ENCODE results near the gene NSMCE1.

Gene NSMCE1

GRCh38 chr16:27226976-27227705 lies 41.4 kb downstream of the NSMCE1 start:
- Histone ChIP-seq H3K9me3 (ENCODE audit: insufficient read depth, low read length, severe bottlenecking) (no peaks in the 10 kb centered on the region), H2AFZ (ENCODE audit: low read depth, low read length) (no peak overlapping the region), H3K4me2 (ENCODE audit: insufficient read depth, low read length) (no peak overlapping the region), H3K9ac (ENCODE audit: low read depth, low read length) (no peak overlapping the region), H3K27ac (ENCODE audit: low read length) (peak overlapping the region; percentile 32), H3K4me1 (ENCODE audit: insufficient read depth, low read length) (peaks cover 4% of the 10 kb centered on the region), H3K27me3 (ENCODE audit: insufficient read depth, low read length, poor library complexity) (no peaks in the 10 kb centered on the region), H4K20me1 (ENCODE audit: insufficient read depth, low read length) (peaks cover 3% of the 10 kb centered on the region), H3K79me2 (ENCODE audit: insufficient read depth, low read length) (peaks cover 8% of the 10 kb centered on the region), H3K36me3 (ENCODE audit: insufficient read depth, low read length) (peaks cover 90% of the 10 kb centered on the region), H3K4me3 (ENCODE audit: low read depth in 1 of 2, low read length in 2 of 2) (no peak overlapping the region)
- DNase-seq (no peak), ATAC-seq (ENCODE audit: insufficient read depth, low read depth) (no peak)
- TF ChIP-seq EZH2 (IDR thresholded peaks at IDR 0.05; ENCODE audit: borderline replicate concordance, low read depth, low read length, severe bottlenecking) = no peak
- TF ChIP-seq CTCF (IDR thresholded peaks at IDR 0.05; ENCODE audit: borderline replicate concordance, extremely low read depth, low read length, poor library complexity, severe bottlenecking) = no peak

- Histone ChIP-seq H3K36me3 (ENCODE audit: insufficient read depth, low read length) (peaks cover 89% of the 10 kb centered on the region), H3K4me1 (ENCODE audit: insufficient read depth, low read length) (no peaks in the 10 kb centered on the region), H3K4me2 (ENCODE audit: insufficient read depth, low read length) (no peak overlapping the region), H3K9ac (ENCODE audit: low read depth, low read length) (no peak overlapping the region), H4K20me1 (ENCODE audit: insufficient read depth, low read length) (peaks cover 3% of the 10 kb centered on the region), H3K27ac (ENCODE audit: low read length) (peak overlapping the region; percentile 36; the same call in 1 of the 2 replicates), H3K9me3 (ENCODE audit: insufficient read depth, low read length, severe bottlenecking) (no peaks in the 10 kb centered on the region), H3K4me3 (ENCODE audit: low read depth in 1 of 2, low read length in 2 of 2) (no peak overlapping the region), H3K79me2 (ENCODE audit: insufficient read depth, low read length) (peaks cover 8% of the 10 kb centered on the region), H2AFZ (ENCODE audit: low read depth, low read length) (no peak overlapping the region), H3K27me3 (ENCODE audit: insufficient read depth, low read length, poor library complexity) (no peaks in the 10 kb centered on the region)
- DNase-seq = no peak
- no peak for ATAC-seq (ENCODE audit: insufficient read depth, low read depth)
- TF ChIP-seq EZH2 (IDR thresholded peaks at IDR 0.05; ENCODE audit: borderline replicate concordance, low read depth, low read length, severe bottlenecking) (no peak), CTCF (IDR thresholded peaks at IDR 0.05; ENCODE audit: borderline replicate concordance, extremely low read depth, low read length, poor library complexity, severe bottlenecking) (no peak)
These were observed 42.1 kb downstream of the NSMCE1 start for GRCh38 chr16:27226476-27226875.

- Histone ChIP-seq H3K27ac (ENCODE audit: low read length) (peak overlapping the region; percentile 36), H3K79me2 (ENCODE audit: insufficient read depth, low read length) (peaks cover 6% of the 10 kb centered on the region; the same call in 1 of the 2 replicates), H3K27me3 (ENCODE audit: insufficient read depth, low read length, poor library complexity) (no peaks in the 10 kb centered on the region), H3K36me3 (ENCODE audit: insufficient read depth, low read length) (peaks cover 87% of the 10 kb centered on the region), H3K4me1 (ENCODE audit: insufficient read depth, low read length) (no peaks in the 10 kb centered on the region), H3K4me3 (ENCODE audit: low read depth in 1 of 2, low read length in 2 of 2) (no peak overlapping the region), H3K9ac (ENCODE audit: low read depth, low read length) (no peak overlapping the region), H3K9me3 (ENCODE audit: insufficient read depth, low read length, severe bottlenecking) (no peaks in the 10 kb centered on the region), H3K4me2 (ENCODE audit: insufficient read depth, low read length) (no peak overlapping the region), H4K20me1 (ENCODE audit: insufficient read depth, low read length) (peaks cover 3% of the 10 kb centered on the region), H2AFZ (ENCODE audit: low read depth, low read length) (no peak overlapping the region)
- TF ChIP-seq CTCF (IDR thresholded peaks at IDR 0.05; ENCODE audit: borderline replicate concordance, extremely low read depth, low read length, poor library complexity, severe bottlenecking) = peak; percentile 16
- TF ChIP-seq EZH2 (IDR thresholded peaks at IDR 0.05; ENCODE audit: borderline replicate concordance, low read depth, low read length, severe bottlenecking) = no peak
- no peak for ATAC-seq (ENCODE audit: insufficient read depth, low read depth)
- no peak for DNase-seq
These were observed 42.8 kb downstream of the NSMCE1 start for GRCh38 chr16:27225536-27226360.
